ELR (cell line): ENCODE measurements around the gene EHD3.
A peak's percentile ranks its signal among the peaks of the same experiment; 100 is the strongest.

Experiments used
- DNase-seq: peaks from one replicate; pipeline ENCODE4 v3.0.0-alpha.2; 2015; ENCODE audit warnings: low read depth

The EHD3 gene

GRCh38 chr2:31294196-31294595 lies 60.2 kb downstream of the EHD3 start:
- DNase-seq = no peak

DNA sequence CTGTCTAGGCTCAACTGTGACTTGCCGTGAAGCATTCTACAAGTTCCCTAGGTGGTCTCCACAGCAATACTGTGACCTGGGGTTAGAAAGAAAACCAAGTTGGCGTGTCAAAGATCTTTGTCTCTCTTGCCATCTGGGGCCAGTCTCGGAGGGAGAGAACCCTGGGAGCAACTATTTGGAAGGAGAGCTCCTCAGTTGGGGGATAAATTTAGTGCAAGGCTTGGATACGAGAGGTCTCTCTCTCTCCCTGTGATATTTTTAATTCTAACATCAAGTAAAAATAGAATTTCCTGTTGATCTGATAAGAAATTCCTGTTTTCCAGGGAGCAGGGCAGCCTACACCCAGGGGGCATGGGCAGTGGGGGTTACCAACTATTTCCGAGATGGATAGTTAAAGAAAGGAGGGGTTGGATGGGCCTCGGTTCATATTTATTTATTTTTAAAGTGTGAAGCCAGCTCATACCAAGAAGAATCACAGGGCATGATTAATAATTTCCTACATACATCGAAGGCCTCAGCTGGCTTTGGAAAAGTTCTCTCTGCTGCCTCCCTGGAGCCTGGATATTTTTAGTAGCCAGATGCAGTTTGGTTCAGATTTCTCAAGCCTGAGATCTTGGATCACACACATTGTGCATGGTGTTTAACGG lies 62.8 kb downstream of the EHD3 start:
- DNase-seq = peak; percentile 36

DNA sequence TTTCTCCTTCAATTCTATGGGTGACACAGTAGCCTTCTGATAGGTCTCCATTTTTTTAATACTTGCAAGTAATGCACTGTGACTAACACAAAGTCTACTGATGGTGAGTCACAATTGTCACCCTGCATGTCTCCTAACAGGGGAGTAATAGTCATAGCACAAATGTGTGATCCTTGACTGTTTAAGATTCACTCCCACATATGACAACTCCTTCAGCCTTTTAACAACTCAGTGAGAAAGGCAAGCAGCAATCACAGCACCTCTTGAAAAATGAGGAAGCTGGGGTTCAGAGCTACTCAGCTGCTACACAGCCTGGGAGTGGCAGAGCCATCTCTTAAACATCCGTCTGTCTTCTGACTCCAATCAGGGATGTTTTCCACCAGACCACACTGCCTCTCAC lies 63.8 kb downstream of the EHD3 start:
- DNase-seq = peak; percentile 80

- no peak for DNase-seq
These were observed 65.6 kb downstream of the EHD3 start for GRCh38 chr2:31299547-31299946.

DNA sequence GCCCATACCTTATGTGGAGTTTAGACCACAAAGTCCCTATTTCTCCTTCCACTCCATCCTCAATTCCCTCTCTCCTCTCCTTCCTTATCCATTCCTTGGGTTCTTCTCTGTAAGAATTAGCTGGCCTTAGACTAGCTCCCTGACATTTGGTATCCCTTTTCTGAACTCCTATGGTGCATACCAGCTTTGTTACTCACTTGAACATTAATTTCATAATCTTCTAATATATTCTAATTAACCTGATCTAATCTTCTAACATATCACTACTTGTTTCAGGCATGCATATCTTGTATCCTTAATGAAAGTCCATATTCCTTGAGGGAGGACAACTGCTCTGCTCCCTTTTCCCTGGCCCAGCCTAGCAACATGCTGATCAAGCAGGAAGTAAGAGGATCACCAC lies 66.4 kb downstream of the EHD3 start:
- no peak for DNase-seq

DNA sequence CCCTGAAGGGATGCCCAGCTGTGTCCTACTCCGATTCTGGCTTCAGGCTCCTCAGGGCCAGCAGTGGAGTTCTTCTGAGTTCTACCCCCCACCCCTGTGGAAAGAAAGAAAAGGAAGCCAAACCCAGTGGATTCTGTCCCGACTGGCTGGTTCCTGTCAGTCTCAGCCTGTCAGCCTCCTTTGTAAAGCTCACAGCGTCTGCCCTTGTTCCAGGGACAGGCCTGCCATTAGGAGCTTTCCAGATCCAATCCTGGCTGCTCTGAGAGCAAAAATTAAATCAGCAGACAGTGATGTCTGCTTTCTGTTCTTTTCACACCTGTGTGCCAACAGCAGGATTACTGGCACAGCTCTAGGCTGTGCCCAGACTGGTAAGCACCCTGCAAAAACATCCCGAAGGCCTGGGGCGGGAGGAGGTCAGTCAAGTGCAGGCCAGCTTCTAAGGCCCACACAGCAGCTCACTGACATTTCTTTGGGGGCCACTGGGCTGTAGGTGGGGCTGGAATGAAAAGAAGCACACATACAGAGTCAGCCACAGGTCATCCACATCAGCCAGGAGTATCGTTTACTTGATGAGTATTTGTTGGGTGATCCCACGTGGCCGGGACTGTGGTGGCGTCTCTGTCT lies 69.1 kb downstream of the EHD3 start:
- no peak for DNase-seq

GRCh38 chr2:31304816-31305215 lies 70.9 kb downstream of the EHD3 start:
- DNase-seq = no peak

DNA sequence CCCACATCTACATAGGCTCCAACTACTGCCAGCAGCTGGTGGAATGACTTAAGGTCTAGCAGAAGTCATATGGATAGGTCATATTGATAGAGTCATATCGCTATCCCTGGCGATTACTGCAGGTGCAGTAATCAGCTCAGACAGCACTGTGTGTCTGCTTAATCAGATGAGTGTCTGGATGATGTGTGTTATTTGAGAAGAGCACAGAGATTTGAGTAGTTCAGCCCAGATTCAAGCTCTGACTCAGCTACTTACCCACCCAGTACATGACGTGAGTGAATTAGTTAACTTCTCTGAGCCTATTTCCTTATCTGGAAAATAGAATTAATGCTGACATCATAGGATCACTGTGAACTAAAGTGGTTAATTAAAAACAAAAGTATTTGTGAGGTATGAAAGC lies 78.9 kb downstream of the EHD3 start:
- no peak for DNase-seq

GRCh38 chr2:31314761-31315160 lies 80.8 kb downstream of the EHD3 start:
- DNase-seq = no peak

DNA sequence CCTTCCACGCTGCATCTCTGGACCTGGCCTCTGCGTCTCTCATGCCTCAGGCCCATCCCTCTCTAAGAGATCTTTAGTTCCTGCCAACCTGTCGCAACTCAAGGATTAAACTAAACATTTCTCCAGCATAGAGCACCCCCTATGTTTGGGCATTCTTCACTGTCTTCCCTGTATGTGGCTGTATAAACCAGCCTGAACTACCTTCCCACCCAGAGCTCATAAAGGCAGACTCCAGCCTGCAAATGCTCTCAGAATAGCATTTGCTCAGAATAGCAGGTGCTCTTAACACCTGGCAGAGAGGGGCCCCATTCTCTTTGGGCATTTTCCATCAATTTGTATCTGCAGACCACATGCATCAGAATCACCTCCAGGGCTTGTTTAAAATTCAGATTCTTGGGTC lies 83.4 kb downstream of the EHD3 start:
- no peak for DNase-seq

- peak; percentile 88 for DNase-seq
These were observed 84.7 kb downstream of the EHD3 start for GRCh38 chr2:31318361-31319336.
